Neuronal stem cell (in vitro differentiated cells): Measurements from ENCODE around the gene CTNNA1.
A peak's percentile ranks its signal among the peaks of the same experiment; 100 is the strongest.

Source experiments
- DNase-seq: peaks from one replicate; pipeline ENCODE4 v3.0.0-alpha.2; 2013; ENCODE audit warnings: low spot score
- H2AFZ ChIP-seq: one replicate; pipeline ENCODE4 v1.6.1; 2013; ENCODE audit warnings: mild to moderate bottlenecking, low read length, inconsistent platforms
- H2AK5ac ChIP-seq: 2 replicates; pipeline ENCODE4 v1.6.1; 2013; ENCODE audit warnings: low read depth, mild to moderate bottlenecking, inconsistent platforms, low read length, moderate library complexity, mixed read lengths
- H2BK120ac ChIP-seq: 2 replicates; pipeline ENCODE4 v1.6.1; 2013; ENCODE audit warnings: low read depth, mild to moderate bottlenecking, inconsistent platforms, low read length, moderate library complexity, mixed read lengths
- H2BK12ac ChIP-seq: one replicate; pipeline ENCODE4 v1.6.1; 2013; ENCODE audit warnings: low read length, inconsistent platforms
- H2BK15ac ChIP-seq: 2 replicates; pipeline ENCODE4 v1.6.1; 2013; ENCODE audit warnings: mild to moderate bottlenecking, low read length, inconsistent platforms, mixed read lengths
- H2BK5ac ChIP-seq: one replicate; pipeline ENCODE4 v1.6.1; 2013; ENCODE audit warnings: inconsistent platforms, mild to moderate bottlenecking, low read length, moderate library complexity
- H3K14ac ChIP-seq: one replicate; pipeline ENCODE4 v1.6.1; 2013; ENCODE audit warnings: low read length, inconsistent platforms
- H3K18ac ChIP-seq: 2 replicates; pipeline ENCODE4 v1.6.1; 2013; ENCODE audit warnings: low read length, inconsistent platforms
- H3K23ac ChIP-seq: 2 replicates; pipeline ENCODE4 v1.6.1; 2013; ENCODE audit warnings: low read depth, mild to moderate bottlenecking, mixed read lengths, low read length, inconsistent platforms; ENCODE audit not compliant: poor library complexity
- H3K27ac ChIP-seq: replicated peaks from 3 replicates; pipeline ENCODE4 v1.5.1; 2013; ENCODE audit warnings: low read length, inconsistent platforms
- H3K27me3 ChIP-seq, 3 experiments: 2 replicates each; pipeline ENCODE4 v1.6.1; 2013; ENCODE audit warnings: low read length in 3 of 3, mild to moderate bottlenecking in 2 of 3, inconsistent platforms in 1 of 3, low read depth in 1 of 3, mixed read lengths in 1 of 3, moderate library complexity in 1 of 3; ENCODE audit not compliant: control insufficient read depth in 3 of 3, insufficient read depth in 3 of 3
- H3K36me3 ChIP-seq, 2 donors: replicated peaks in 1 of 2; 2 replicates each; pipeline ENCODE4 v1.6.1; 2013; ENCODE audit warnings: low read length in 2 of 2; ENCODE audit not compliant: control insufficient read depth in 2 of 2, insufficient read depth in 2 of 2
- H3K4ac ChIP-seq: 2 replicates; pipeline ENCODE4 v1.6.1; 2013; ENCODE audit warnings: inconsistent platforms, mild to moderate bottlenecking, low read length, moderate library complexity
- H3K4me1 ChIP-seq, 2 donors: 1 replicate in 1 of 2; 2 replicates in 1 of 2; pipeline ENCODE4 v1.6.1; 2013; ENCODE audit warnings: low read length in 2 of 2, low read depth in 1 of 2; ENCODE audit not compliant: control insufficient read depth in 2 of 2, insufficient read depth in 1 of 2
- H3K4me2 ChIP-seq: one replicate; pipeline ENCODE4 v1.6.1; 2013; ENCODE audit warnings: mild to moderate bottlenecking, low read length, inconsistent platforms; ENCODE audit not compliant: insufficient read depth, poor library complexity, severe bottlenecking
- H3K4me3 ChIP-seq, 2 donors: 2 replicates each; pipeline ENCODE4 v1.5.1; 2013; ENCODE audit warnings: low read length in 2 of 2, mild to moderate bottlenecking in 2 of 2, inconsistent platforms in 1 of 2, moderate library complexity in 1 of 2
- H3K79me1 ChIP-seq: one replicate; pipeline ENCODE4 v1.6.1; 2013; ENCODE audit warnings: low read depth, mild to moderate bottlenecking, inconsistent platforms, low read length, moderate library complexity
- H3K9ac ChIP-seq: one replicate; pipeline ENCODE4 v1.6.1; 2013; ENCODE audit warnings: mild to moderate bottlenecking, low read depth, low read length, inconsistent platforms; ENCODE audit not compliant: poor library complexity
- H3K9me3 ChIP-seq, 2 donors: replicated peaks in 1 of 2; 2 replicates each; pipeline versions ENCODE3 to v1.6.1; 2013; ENCODE audit warnings: low read length in 2 of 2, mild to moderate bottlenecking in 2 of 2, inconsistent platforms in 1 of 2, low read depth in 1 of 2, mixed read lengths in 1 of 2, moderate library complexity in 1 of 2; ENCODE audit not compliant: control insufficient read depth in 2 of 2, insufficient read depth in 1 of 2
- H4K8ac ChIP-seq: one replicate; pipeline ENCODE4 v1.6.1; 2013; ENCODE audit warnings: low read depth, mild to moderate bottlenecking, inconsistent platforms, low read length, moderate library complexity
- H4K91ac ChIP-seq: one replicate; pipeline ENCODE4 v1.6.1; 2013; ENCODE audit warnings: low read length, low read depth, mild to moderate bottlenecking, inconsistent platforms; ENCODE audit not compliant: poor library complexity
- WGBS, 2 donors: extraction: QIAGEN DNeasy Blood & Tissue Kit; methylation state at CpG; one replicate each; pipeline ENCODE4 v1.1.7; 2013; ENCODE audit warnings: missing lambda C conversion rate in 2 of 2, mixed read lengths in 1 of 2; ENCODE audit not compliant: insufficient read length in 2 of 2, insufficient replicate concordance in 1 of 2; ENCODE audit errors: extremely low coverage in 2 of 2; 5-methylcytosine and 5-hydroxymethylcytosine counted together

Gene CTNNA1

DNA sequence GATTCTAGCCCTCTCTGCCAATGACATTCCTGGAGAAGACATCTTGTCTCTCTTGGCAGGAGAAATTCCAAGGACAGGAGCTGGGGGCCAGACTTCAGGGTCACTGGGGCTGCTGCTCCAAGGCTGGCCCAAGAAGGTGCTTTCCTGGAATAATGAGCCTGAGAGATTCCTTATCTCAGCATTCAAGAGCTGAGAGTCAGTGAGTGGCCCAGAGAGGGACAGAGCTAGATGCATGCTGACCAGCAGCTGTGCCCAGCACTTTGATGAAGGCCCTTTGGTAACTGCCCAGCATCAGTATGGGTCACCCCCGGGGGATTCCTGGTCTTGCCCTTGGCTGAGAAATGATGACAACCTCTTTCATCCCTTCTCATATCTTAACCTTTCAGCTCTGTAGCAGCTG lies 47.7 kb upstream of the CTNNA1 start:
- H3K9ac ChIP-seq = peak overlapping the region; percentile 9

DNA sequence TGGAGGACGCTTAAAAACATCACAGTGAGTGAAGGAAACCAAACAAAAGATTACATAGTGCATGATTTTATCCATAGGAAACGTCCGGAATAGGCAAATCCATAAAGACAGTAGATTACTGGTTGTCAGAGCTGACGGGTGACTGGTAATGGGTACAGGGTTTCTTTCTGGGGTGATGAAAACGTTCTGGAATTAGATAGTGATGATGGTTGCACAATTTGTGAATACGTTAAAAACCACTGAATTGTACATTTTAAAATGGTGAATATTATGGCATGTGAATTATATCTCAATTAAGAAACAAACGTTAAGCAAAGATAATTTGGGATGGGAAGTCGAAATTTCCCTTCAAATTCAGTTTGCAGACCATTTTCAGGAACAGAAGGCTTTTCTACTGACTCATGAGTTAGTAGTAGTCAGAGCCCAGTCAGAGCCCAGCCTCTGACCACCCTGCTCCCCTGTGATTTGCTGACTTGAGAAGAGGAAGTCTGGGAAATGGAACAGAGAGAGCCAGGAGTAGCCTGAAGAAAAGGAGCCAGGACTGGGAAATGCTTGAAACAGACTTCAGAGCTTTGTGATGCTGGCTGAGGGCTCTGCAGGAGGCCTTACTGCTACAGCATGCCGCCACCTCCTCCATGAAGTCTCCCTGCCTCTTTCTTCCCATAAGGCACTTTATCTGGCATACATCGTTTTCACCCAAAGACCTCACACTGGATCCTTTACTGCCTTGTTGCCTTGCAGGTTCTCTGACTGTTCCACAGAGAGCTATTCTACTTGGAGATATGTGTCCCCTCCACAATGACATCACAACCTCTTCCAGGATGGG lies 46.4 kb upstream of the CTNNA1 start:
- WGBS, 2 donors = no CpG with 5 or more reads among the region's 10 CpGs
- peaks cover 13 to 17% of the 10 kb centered on the region in 2 donors for H3K4me1 ChIP-seq
- H3K4me2 ChIP-seq = no peak overlapping the region
- no peak overlapping the region for H4K91ac ChIP-seq
- H2AK5ac ChIP-seq = no peak overlapping the region
- no peak overlapping the region for H3K23ac ChIP-seq
- no peaks in the 10 kb centered on the region for H3K9me3 ChIP-seq
- no peak overlapping the region for H3K18ac ChIP-seq
- no peak overlapping the region for H2BK12ac ChIP-seq
- no peaks in the 10 kb centered on the region for H3K36me3 ChIP-seq
- no peak overlapping the region for H3K9ac ChIP-seq
- no peak overlapping the region for H2BK5ac ChIP-seq
- peak overlapping the region; percentile 19 for H2AFZ ChIP-seq
- no peaks in the 10 kb centered on the region for H3K79me1 ChIP-seq
- H2BK15ac ChIP-seq = no peak overlapping the region
- no peak overlapping the region for H3K4ac ChIP-seq
- no peak for DNase-seq
- peaks cover 0 to 4% (median 0%) of the 10 kb centered on the region in 3 experiments for H3K27me3 ChIP-seq
- no peak overlapping the region for H3K14ac ChIP-seq
- no peak overlapping the region for H3K4me3 ChIP-seq
- H4K8ac ChIP-seq = no peak overlapping the region
- no peak overlapping the region for H2BK120ac ChIP-seq
- no peak overlapping the region for H3K27ac ChIP-seq

More for the DNA sequence above, 47.7 kb upstream of the CTNNA1 start:
- no peak for DNase-seq
- no peak overlapping the region for H2BK15ac ChIP-seq
- H2BK5ac ChIP-seq = no peak overlapping the region
- no peak overlapping the region for H3K14ac ChIP-seq
- H2BK120ac ChIP-seq = no peak overlapping the region
- H3K4ac ChIP-seq = no peak overlapping the region
- no peak overlapping the region for H3K4me2 ChIP-seq
- no peak overlapping the region for H4K8ac ChIP-seq
- H3K4me3 ChIP-seq = no peak overlapping the region
- peaks cover 0 to 8% (median 0%) of the 10 kb centered on the region in 3 experiments for H3K27me3 ChIP-seq
- H2BK12ac ChIP-seq = no peak overlapping the region
- H3K4me1 ChIP-seq = peaks cover 13 to 17% of the 10 kb centered on the region in 2 donors
- H4K91ac ChIP-seq = no peak overlapping the region
- H3K27ac ChIP-seq = no peak overlapping the region
- H3K9me3 ChIP-seq = no peaks in the 10 kb centered on the region
- H3K18ac ChIP-seq = no peak overlapping the region
- H3K79me1 ChIP-seq = no peaks in the 10 kb centered on the region
- no peak overlapping the region for H2AK5ac ChIP-seq
- no peak overlapping the region for H3K23ac ChIP-seq
- no peak overlapping the region for H2AFZ ChIP-seq
- no CpG with 5 or more reads among the region's 1 CpG for WGBS, 2 donors
- no peaks in the 10 kb centered on the region for H3K36me3 ChIP-seq

DNA sequence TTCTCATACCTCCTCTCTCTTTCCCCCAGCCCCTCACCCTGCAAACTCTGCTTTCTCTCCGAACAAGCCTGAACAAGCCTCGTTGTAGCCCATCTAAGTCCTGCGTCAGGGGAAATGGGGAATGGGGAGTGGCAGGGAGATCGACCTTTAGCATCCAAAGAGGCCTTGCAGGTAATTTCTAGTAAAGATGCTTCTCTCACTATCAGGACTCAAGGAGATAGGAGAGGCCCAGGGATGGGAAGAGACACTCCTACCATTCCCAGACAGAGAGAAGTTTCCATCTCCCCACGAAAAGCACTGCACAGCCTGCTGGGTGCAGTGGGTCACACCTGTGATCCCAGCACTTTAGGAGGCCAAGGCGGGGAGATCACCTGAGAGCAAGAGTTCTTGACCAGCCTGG lies 44.4 kb upstream of the CTNNA1 start:
- WGBS, 2 donors = no CpG with 5 or more reads among the region's 6 CpGs
- no peak overlapping the region for H3K4ac ChIP-seq
- H3K27ac ChIP-seq = peak overlapping the region; percentile 58
- no peak for DNase-seq
- no peaks in the 10 kb centered on the region for H3K36me3 ChIP-seq
- no peak overlapping the region for H2BK15ac ChIP-seq
- no peak overlapping the region for H4K91ac ChIP-seq
- H3K9ac ChIP-seq = no peak overlapping the region
- H3K27me3 ChIP-seq = no peaks in the 10 kb centered on the region
- H3K4me3 ChIP-seq = no peak overlapping the region
- H3K9me3 ChIP-seq = no peaks in the 10 kb centered on the region
- peaks cover 10 to 17% of the 10 kb centered on the region in 2 donors for H3K4me1 ChIP-seq
- no peak overlapping the region for H2AK5ac ChIP-seq
- no peaks in the 10 kb centered on the region for H3K79me1 ChIP-seq
- H3K14ac ChIP-seq = no peak overlapping the region
- peak overlapping the region; percentile 76 for H3K18ac ChIP-seq
- no peak overlapping the region for H3K4me2 ChIP-seq
- no peak overlapping the region for H4K8ac ChIP-seq
- H2BK5ac ChIP-seq = no peak overlapping the region
- peak overlapping the region; percentile 57 for H2BK120ac ChIP-seq
- H3K23ac ChIP-seq = no peak overlapping the region
- H2AFZ ChIP-seq = peak overlapping the region; percentile 88
- no peak overlapping the region for H2BK12ac ChIP-seq

DNA sequence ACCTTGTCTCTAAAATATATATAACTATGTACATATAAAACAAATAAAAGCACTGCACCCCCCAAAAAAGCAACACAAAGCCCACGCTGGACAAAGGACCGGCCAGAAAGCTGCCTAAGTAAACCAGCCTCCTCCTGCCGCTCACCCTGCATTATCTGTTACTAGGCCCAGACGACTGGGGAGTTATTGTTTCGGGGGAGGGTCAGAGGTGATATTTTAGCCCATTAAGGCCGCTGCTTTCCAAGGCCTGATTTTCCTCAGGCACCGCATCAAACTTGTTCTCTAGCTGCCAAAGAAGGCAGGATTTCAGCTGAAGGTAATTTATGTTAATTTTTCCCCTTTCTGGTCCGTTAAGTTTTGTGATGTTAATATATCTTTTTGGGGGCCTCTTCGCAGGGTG lies 44.0 kb upstream of the CTNNA1 start:
- Histone ChIP-seq H2AFZ (peak overlapping the region; percentile 88), H3K4ac (no peak overlapping the region), H3K27me3 (no peaks in the 10 kb centered on the region), H3K14ac (no peak overlapping the region), H2AK5ac (no peak overlapping the region), H3K79me1 (no peaks in the 10 kb centered on the region), H4K8ac (no peak overlapping the region), H2BK15ac (no peak overlapping the region), H3K4me3 (no peak overlapping the region), H3K27ac (no peak overlapping the region), H2BK120ac (peak overlapping the region; percentile 0), H3K36me3 (no peaks in the 10 kb centered on the region), H3K23ac (no peak overlapping the region), H2BK12ac (no peak overlapping the region), H3K9ac (no peak overlapping the region), H3K9me3 (no peaks in the 10 kb centered on the region), H3K18ac (no peak overlapping the region), H3K4me1 (peaks cover 10 to 17% of the 10 kb centered on the region in 2 donors), H3K4me2 (no peak overlapping the region), H4K91ac (no peak overlapping the region), H2BK5ac (no peak overlapping the region)
- no CpG with 5 or more reads among the region's 9 CpGs for WGBS, 2 donors
- no peak for DNase-seq
